HepG2 (cell line): Measurements from ENCODE around the gene VEGFB. TPM values are rescaled to one million over a fixed set of nuclear protein-coding genes. Genes with fewer than 3 reads are reported as not detected.
"Not testable (repeated sequence)": the region's sequence is repeated elsewhere in the genome, so short reads cannot be mapped to it uniquely, and the experiment has no call there.

Source experiments
- ATAC-seq: fragments of 200-7000 bp; cut with Tn5 transposase; 3 replicates; pipeline ENCODE4 v1.9.1; 2020; ENCODE audit warnings: mild to moderate bottlenecking, moderate library complexity
- BruUV-seq: library from RNA; stranded (reverse); fragments of 400-500 nt; replicated peaks from 2 replicates; lab custom pipeline; 2021; lab: Mats Ljungman, UMichigan
- CTCF ChIA-PET: fragments of 300-600 bp; formaldehyde crosslinking; extraction: SDS; loops from one replicate; lab custom pipeline; 2021; ENCODE audit warnings: low total read pairs, inconsistent platforms, low intra/inter-chr PET ratio; lab: Yijun Ruan, JAX
- POLR2A ChIA-PET: fragments of 350-600 bp; sonication (Branson Sonifier 250); formaldehyde crosslinking; loops from one replicate; lab custom pipeline; 2020; ENCODE audit warnings: antibody characterized with exemption, inconsistent platforms; lab: Yijun Ruan, JAX
- DNase-seq: peaks from one replicate; pipeline ENCODE4 v3.0.0-alpha.2; 2015; ENCODE audit warnings: low spot score
- FAIRE-seq: peaks from 3 replicates; lab custom pipeline; 2011; peaks lifted over from hg19 to GRCh38; lab: Jason Lieb, UNC
- H2AFZ ChIP-seq: one replicate; pipeline ENCODE4 v1.6.1; 2011; ENCODE audit warnings: low read length, inconsistent platforms
- H3K27ac ChIP-seq: fragments of 300-600 bp; 3 replicates; pipeline ENCODE4 v1.8.0; 2011; ENCODE audit warnings: mixed run types, mild to moderate bottlenecking, mixed read lengths, low read length, inconsistent platforms; ENCODE audit not compliant: insufficient read depth; ENCODE audit errors: extremely low read length
- H3K27me3 ChIP-seq, 2 experiments: fragments of 200-600 bp in 1 of 2; 2 replicates in 1 of 2; 3 replicates in 1 of 2; pipeline versions ENCODE4 v1.6.0 to v1.8.0; 2011; ENCODE audit warnings: low read length in 2 of 2, mild to moderate bottlenecking in 2 of 2, moderate library complexity in 2 of 2, inconsistent platforms in 1 of 2; ENCODE audit not compliant: insufficient read depth in 2 of 2, control insufficient read depth in 1 of 2
- H3K36me3 ChIP-seq, 2 experiments: fragments of 200-600 bp in 1 of 2; replicated peaks in 1 of 2; 2 replicates in 1 of 2; 3 replicates in 1 of 2; pipeline versions ENCODE4 v1.5.1 to v1.8.0; 2011; ENCODE audit warnings: low read length in 2 of 2, inconsistent platforms in 1 of 2; ENCODE audit not compliant: insufficient read depth in 2 of 2, control insufficient read depth in 1 of 2
- H3K4me1 ChIP-seq: 2 replicates; pipeline ENCODE4 v1.5.1; 2012; ENCODE audit warnings: low read length, inconsistent platforms; ENCODE audit not compliant: insufficient read depth
- H3K4me2 ChIP-seq: 2 replicates; pipeline ENCODE4 v1.6.0; 2011; ENCODE audit warnings: low read depth, low read length, inconsistent platforms
- H3K4me3 ChIP-seq, 3 experiments: fragments of 200-600 bp in 1 of 3; sonication (generic), shearing (Covaris generic) in 1 of 3; replicated peaks in 1 of 3; 2 replicates each; pipeline ENCODE4 v1.5.1; 2011 to 2016; ENCODE audit warnings: low read length in 3 of 3, inconsistent platforms in 2 of 3, low read depth in 2 of 3, mild to moderate bottlenecking in 2 of 3, control low read depth in 1 of 3, mixed read lengths in 1 of 3; ENCODE audit not compliant: insufficient read depth in 1 of 3
- H3K79me2 ChIP-seq: one replicate; pipeline ENCODE4 v1.6.1; 2011; ENCODE audit warnings: low read length, inconsistent platforms; ENCODE audit not compliant: insufficient read depth
- H3K9ac ChIP-seq: 2 replicates; pipeline ENCODE4 v1.6.0; 2011; ENCODE audit warnings: mild to moderate bottlenecking, low read depth, low read length, inconsistent platforms; ENCODE audit not compliant: insufficient read depth
- H3K9me3 ChIP-seq: 2 replicates; pipeline ENCODE4 v1.5.1; 2012; ENCODE audit warnings: mild to moderate bottlenecking, low read length
- H4K20me1 ChIP-seq: 2 replicates; pipeline ENCODE4 v1.6.0; 2011; ENCODE audit warnings: inconsistent platforms, mild to moderate bottlenecking, low read length, moderate library complexity; ENCODE audit not compliant: insufficient read depth
- BCL6 ChIP-seq: IDR thresholded peaks from 2 replicates; pipeline ENCODE4 v1.6.1; 2016; ENCODE audit warnings: missing genetic modification reagents, missing compliant biosample characterization
- ETS1 ChIP-seq: sonication (generic); formaldehyde crosslinking; IDR thresholded peaks from 2 replicates; pipeline ENCODE4 v1.4.0; 2020; ENCODE audit warnings: missing genetic modification reagents
- JUND ChIP-seq: sonication (generic); formaldehyde crosslinking; IDR thresholded peaks from 2 replicates; pipeline ENCODE4 v1.8.0; 2022; ENCODE audit warnings: mild to moderate bottlenecking, missing genetic modification reagents
- KLF11 ChIP-seq: IDR thresholded peaks from 2 replicates; pipeline ENCODE4 v1.6.1; 2016; ENCODE audit warnings: missing compliant biosample characterization
- MXI1 ChIP-seq: IDR thresholded peaks from 3 replicates; pipeline ENCODE4 v1.6.1; 2012; ENCODE audit warnings: low read depth, low read length, inconsistent platforms, borderline replicate concordance
- TMF1 ChIP-seq: sonication (generic); formaldehyde crosslinking; IDR thresholded peaks from 2 replicates; pipeline ENCODE4 v1.8.1; 2022; ENCODE audit warnings: low read depth, missing genetic modification reagents
- YEATS4 ChIP-seq: sonication (generic); formaldehyde crosslinking; IDR thresholded peaks from 2 replicates; pipeline ENCODE4 v1.4.0; 2020; ENCODE audit warnings: missing genetic modification reagents, borderline replicate concordance
- YY1 ChIP-seq: IDR thresholded peaks from 2 replicates; pipeline ENCODE4 v1.6.1; 2011; ENCODE audit warnings: low read length, low read depth, moderate library complexity, mild to moderate bottlenecking; ENCODE audit not compliant: insufficient read depth, insufficient replicate concordance
- ZBTB1 ChIP-seq: sonication (generic); formaldehyde crosslinking; IDR thresholded peaks from 2 replicates; pipeline ENCODE4 v1.4.0; 2020; ENCODE audit warnings: missing genetic modification reagents, borderline replicate concordance
- ZBTB2 ChIP-seq: sonication (generic); formaldehyde crosslinking; IDR thresholded peaks from 2 replicates; pipeline ENCODE4 v1.8.0; 2022; ENCODE audit warnings: low read depth, missing genetic modification reagents
- ZBTB49 ChIP-seq: sonication (generic); formaldehyde crosslinking; IDR thresholded peaks from 2 replicates; pipeline ENCODE4 v1.4.0; 2020; ENCODE audit warnings: missing genetic modification reagents, borderline replicate concordance
- ZFP36 ChIP-seq: fragments of 150-350 bp; IDR thresholded peaks from 2 replicates; pipeline ENCODE4 v1.6.1; 2018; ENCODE audit warnings: borderline replicate concordance, low read length, low read depth; ENCODE audit not compliant: partially characterized antibody
- ZNF224 ChIP-seq: sonication (generic); formaldehyde crosslinking; IDR thresholded peaks from 2 replicates; pipeline ENCODE4 v1.5.0; 2020; ENCODE audit warnings: mild to moderate bottlenecking, missing genetic modification reagents
- ZNF264 ChIP-seq: sonication (generic); formaldehyde crosslinking; IDR thresholded peaks from 2 replicates; pipeline ENCODE4 v1.4.0; 2020; ENCODE audit warnings: missing genetic modification reagents
- ZNF724P ChIP-seq: sonication (generic); formaldehyde crosslinking; IDR thresholded peaks from 2 replicates; pipeline ENCODE4 v1.8.0; 2022; ENCODE audit warnings: missing genetic modification reagents, borderline replicate concordance
- ZNF777 ChIP-seq: sonication (generic); formaldehyde crosslinking; IDR thresholded peaks from 2 replicates; pipeline ENCODE4 v1.4.0; 2020; ENCODE audit warnings: missing genetic modification reagents
- ZNF879 ChIP-seq: sonication (generic); formaldehyde crosslinking; IDR thresholded peaks from 2 replicates; pipeline ENCODE4 v1.8.1; 2023; ENCODE audit warnings: missing genetic modification reagents
- WGBS: methylation state at CpG from one replicate; pipeline ENCODE4 v1.1.6; 2017; ENCODE audit warnings: low lambda C conversion rate; 5-methylcytosine and 5-hydroxymethylcytosine counted together
- in situ Hi-C: cut with HindIII; loops from 2 replicates; pipeline ENCODE4 v1.10.0; 2017; ENCODE audit warnings: low pct_unique_long_range_greater_than_20kb; ENCODE audit not compliant: extremely low pct_ligation_motif_present
- intact Hi-C: fragments of 100-400 bp; cut with micrococcal nuclease; formaldehyde crosslinking; loops from one replicate; pipeline ENCODE4 v1.10.0; 2022; ENCODE audit not compliant: unreplicated experiment
- polyA plus RNA-seq, 8 experiments: library from polyadenylated mRNA; depleted of rRNA in 3 of 8; stranded (reverse) in 7 of 8; unstranded in 1 of 8; fragments of >200 nt; fragmentation: Illumina TruSeq in 4 of 8; extraction: Trizol in 4 of 8; gene quantifications; 2 replicates each; pipeline versions ENCODE4 v1.2.1 to v1.2.3, GENCODE V29; 2011 to 2016; ENCODE audit warnings: low read depth in 4 of 8, missing spikeins in 1 of 8, mixed read lengths in 1 of 8; ENCODE audit not compliant: insufficient read depth in 1 of 8
- total RNA-seq, 5 experiments: library from RNA; depleted of rRNA; stranded (reverse); fragments of >200 nt; fragmentation: Illumina TruSeq; extraction: Trizol; gene quantifications; 2 replicates each; pipeline ENCODE4 v1.2.3, GENCODE V29; 2016; ENCODE audit warnings: low read depth in 1 of 5

Gene VEGFB
- total and polyA plus RNA-seq, 2 of the 13 experiments (the other 11 are each of a cell fraction or from before 2014, with no cell fraction given) = 9.0 to 11.3 TPM

GRCh38 chr11:64245797-64246620 is 11.6 kb downstream of the VEGFB start (continued):
- TF ChIP-seq ZNF879 (CRISPR knock-in tag) (no peak), BCL6 (no peak), MXI1 (no peak), KLF11 (CRISPR knock-in tag) (no peak), ZBTB1 (no peak), ZNF224 (CRISPR knock-in tag) (no peak), JUND (0 out of 2 replicates have a peak, but pooled peaks have one; percentile 33), ZBTB49 (CRISPR knock-in tag) (no peak), ZNF264 (CRISPR knock-in tag) (no peak), ZNF724P (CRISPR knock-in tag) (no peak)

- CTCF ChIA-PET, FAIRE-seq, H2AFZ ChIP-seq, H4K20me1 ChIP-seq, in situ Hi-C loops, H3K9me3 ChIP-seq, DNase-seq, H3K27me3 ChIP-seq, ATAC-seq, H3K4me2 ChIP-seq, BruUV-seq: not testable (repeated sequence)
- intact Hi-C loops = loop anchor here (5.0 kb wide), 1 partner anchor 56 kb away; the partner anchor contains the start of gene CATSPERZ
- POLR2A ChIA-PET = interaction anchor here (1.2 to 8.3 kb wide), 7 partner anchors 9 to 71 kb away, joined by 5 to 113 read pairs (median 7); partner anchors contain the start of genes NUDT22, PRDX5, STIP1 and TRMT112
- WGBS = 0% methylated on average over 6 of the region's 43 CpGs
- peaks cover 0 to 11% of the 10 kb centered on the region in 2 experiments; a peak in 2 of 5 replicates for H3K36me3 ChIP-seq
- H3K27ac ChIP-seq = peak overlapping the region; percentile 68
- H3K4me3 ChIP-seq = peak overlapping the region; percentile 76 to 95 (median 79); a peak in 4 of 6 replicates
- peak; percentile 63 for TF ChIP-seq ZFP36
- 0 out of 2 replicates have a peak, but pooled peaks have one; percentile 31 for TF ChIP-seq TMF1 (CRISPR knock-in tag)
- TF ChIP-seq ZNF777 (CRISPR knock-in tag) = peak; percentile 14; the same call in 1 of the 2 replicates
- 0 out of 2 replicates have a peak, but pooled peaks have one; percentile 41 for TF ChIP-seq ETS1
- TF ChIP-seq YY1 = peak; percentile 7
- peak; percentile 66; the same call in 1 of the 2 replicates for TF ChIP-seq ZBTB2 (CRISPR knock-in tag)
- TF ChIP-seq YEATS4 = peak; percentile 10; the same call in 1 of the 2 replicates
- peaks cover 26% of the 10 kb centered on the region for H3K79me2 ChIP-seq
- peaks cover 66% of the 10 kb centered on the region for H3K4me1 ChIP-seq
- H3K9ac ChIP-seq = peak overlapping the region; percentile 79
These were observed 12.2 kb downstream of the VEGFB start for GRCh38 chr11:64246621-64246870.
